Measurements from ENCODE around the gene ANXA6. TPM values are rescaled to one million over a fixed set of nuclear protein-coding genes. Genes with fewer than 3 reads are reported as not detected.

The ANXA6 gene
- total and polyA plus RNA-seq, 9 of the 15 experiments (the other 6 are each of a cell fraction or from before 2014, with no cell fraction given) = 0.70 to 13.2 (median 8.3) TPM

DNA sequence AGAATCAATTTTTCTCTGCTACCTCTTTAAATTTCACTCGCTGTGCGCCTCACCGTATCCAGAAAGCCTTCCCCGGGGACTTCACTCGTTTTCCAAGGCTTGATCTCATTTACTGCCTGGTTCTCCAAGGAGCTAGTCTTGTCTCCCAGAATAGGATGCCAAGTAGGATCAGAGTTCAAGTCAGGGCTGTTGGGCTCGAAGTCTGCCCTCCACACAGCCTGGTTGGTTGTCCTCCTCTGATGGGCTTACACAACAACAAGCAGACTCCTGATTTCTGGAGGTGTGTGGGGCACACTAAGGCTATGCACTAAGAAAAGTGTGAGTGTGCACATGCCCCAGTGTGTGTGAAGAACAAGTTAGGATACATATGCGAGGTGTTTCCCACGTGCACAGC lies 62.7 kb downstream of the ANXA6 start (continued):
- TF ChIP-seq, protein P1, sequence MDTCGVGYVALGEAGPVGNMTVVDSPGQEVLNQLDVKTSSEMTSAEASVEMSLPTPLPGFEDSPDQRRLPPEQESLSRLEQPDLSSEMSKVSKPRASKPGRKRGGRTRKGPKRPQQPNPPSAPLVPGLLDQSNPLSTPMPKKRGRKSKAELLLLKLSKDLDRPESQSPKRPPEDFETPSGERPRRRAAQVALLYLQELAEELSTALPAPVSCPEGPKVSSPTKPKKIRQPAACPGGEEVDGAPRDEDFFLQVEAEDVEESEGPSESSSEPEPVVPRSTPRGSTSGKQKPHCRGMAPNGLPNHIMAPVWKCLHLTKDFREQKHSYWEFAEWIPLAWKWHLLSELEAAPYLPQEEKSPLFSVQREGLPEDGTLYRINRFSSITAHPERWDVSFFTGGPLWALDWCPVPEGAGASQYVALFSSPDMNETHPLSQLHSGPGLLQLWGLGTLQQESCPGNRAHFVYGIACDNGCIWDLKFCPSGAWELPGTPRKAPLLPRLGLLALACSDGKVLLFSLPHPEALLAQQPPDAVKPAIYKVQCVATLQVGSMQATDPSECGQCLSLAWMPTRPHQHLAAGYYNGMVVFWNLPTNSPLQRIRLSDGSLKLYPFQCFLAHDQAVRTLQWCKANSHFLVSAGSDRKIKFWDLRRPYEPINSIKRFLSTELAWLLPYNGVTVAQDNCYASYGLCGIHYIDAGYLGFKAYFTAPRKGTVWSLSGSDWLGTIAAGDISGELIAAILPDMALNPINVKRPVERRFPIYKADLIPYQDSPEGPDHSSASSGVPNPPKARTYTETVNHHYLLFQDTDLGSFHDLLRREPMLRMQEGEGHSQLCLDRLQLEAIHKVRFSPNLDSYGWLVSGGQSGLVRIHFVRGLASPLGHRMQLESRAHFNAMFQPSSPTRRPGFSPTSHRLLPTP (IDR thresholded peaks at IDR 0.05; ENCODE audit: borderline replicate concordance, extremely low read depth, insufficient read length) = no peak
- TF ChIP-seq SNRNP70 (optimal IDR thresholded peaks at IDR 0.05; ENCODE audit: low read depth, low read length) = no peak
- TF ChIP-seq RBM14 (IDR thresholded peaks at IDR 0.05; ENCODE audit: borderline replicate concordance, insufficient read depth, low read depth, low read length) = no peak
- TF ChIP-seq SIRT6 (IDR thresholded peaks at IDR 0.05; ENCODE audit: low read depth, low read length) = no peak
- TF ChIP-seq TCF3 (CRISPR knock-in tag; IDR thresholded peaks at IDR 0.05) = no peak
- TF ChIP-seq, protein P2, sequence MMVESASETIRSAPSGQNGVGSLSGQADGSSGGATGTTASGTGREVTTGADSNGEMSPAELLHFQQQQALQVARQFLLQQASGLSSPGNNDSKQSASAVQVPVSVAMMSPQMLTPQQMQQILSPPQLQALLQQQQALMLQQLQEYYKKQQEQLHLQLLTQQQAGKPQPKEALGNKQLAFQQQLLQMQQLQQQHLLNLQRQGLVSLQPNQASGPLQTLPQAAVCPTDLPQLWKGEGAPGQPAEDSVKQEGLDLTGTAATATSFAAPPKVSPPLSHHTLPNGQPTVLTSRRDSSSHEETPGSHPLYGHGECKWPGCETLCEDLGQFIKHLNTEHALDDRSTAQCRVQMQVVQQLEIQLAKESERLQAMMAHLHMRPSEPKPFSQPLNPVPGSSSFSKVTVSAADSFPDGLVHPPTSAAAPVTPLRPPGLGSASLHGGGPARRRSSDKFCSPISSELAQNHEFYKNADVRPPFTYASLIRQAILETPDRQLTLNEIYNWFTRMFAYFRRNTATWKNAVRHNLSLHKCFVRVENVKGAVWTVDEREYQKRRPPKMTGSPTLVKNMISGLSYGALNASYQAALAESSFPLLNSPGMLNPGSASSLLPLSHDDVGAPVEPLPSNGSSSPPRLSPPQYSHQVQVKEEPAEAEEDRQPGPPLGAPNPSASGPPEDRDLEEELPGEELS (CRISPR knock-in tag; IDR thresholded peaks at IDR 0.05; ENCODE audit: borderline replicate concordance) = no peak
